Neuron (in vitro differentiated cells): ENCODE data around the gene SPECC1.
"Not testable (repeated sequence)": the region's sequence is repeated elsewhere in the genome, so short reads cannot be mapped to it uniquely, and the experiment has no call there.

Experiments
- H2AFZ ChIP-seq: one replicate; pipeline ENCODE4 v1.6.1; 2013; ENCODE audit warnings: low read depth, mild to moderate bottlenecking, inconsistent platforms, low read length, moderate library complexity
- H3K27me3 ChIP-seq: one replicate; pipeline ENCODE4 v1.6.1; 2013; ENCODE audit warnings: low read length; ENCODE audit not compliant: insufficient read depth
- H3K36me3 ChIP-seq: one replicate; pipeline ENCODE4 v1.6.1; 2013; ENCODE audit warnings: low read length; ENCODE audit not compliant: insufficient read depth
- H3K4me1 ChIP-seq: one replicate; pipeline ENCODE4 v1.6.1; 2013; ENCODE audit warnings: low read length; ENCODE audit not compliant: insufficient read depth
- H3K4me3 ChIP-seq: 2 replicates; pipeline ENCODE4 v1.5.1; 2013; ENCODE audit warnings: mild to moderate bottlenecking, low read length, moderate library complexity
- H3K9me3 ChIP-seq: one replicate; pipeline ENCODE4 v1.6.1; 2013; ENCODE audit warnings: low read length

SPECC1 gene

GRCh38 chr17:20257798-20258197, 248.6 kb downstream of the SPECC1 start:
- Histone ChIP-seq H3K9me3 (peaks cover 10% of the 10 kb centered on the region), H3K4me1 (peaks cover 12% of the 10 kb centered on the region), H3K36me3 (peaks cover 56% of the 10 kb centered on the region), H3K27me3 (no peaks in the 10 kb centered on the region), H2AFZ (no peak overlapping the region), H3K4me3 (no peak overlapping the region)

- no peak overlapping the region for H2AFZ ChIP-seq
- H3K27me3 ChIP-seq, result no peaks in the 10 kb centered on the region
- peaks cover 44% of the 10 kb centered on the region for H3K36me3 ChIP-seq
- H3K4me3 ChIP-seq, result no peak overlapping the region
- peaks cover 22% of the 10 kb centered on the region for H3K4me1 ChIP-seq
- peaks cover 10% of the 10 kb centered on the region for H3K9me3 ChIP-seq
Measured at GRCh38 chr17:20259668-20260067, 250.5 kb downstream of the SPECC1 start.

- no peak overlapping the region for H3K4me3 ChIP-seq
- peaks cover 40% of the 10 kb centered on the region for H3K36me3 ChIP-seq
- H3K9me3 ChIP-seq, result peaks cover 10% of the 10 kb centered on the region
- no peak overlapping the region for H2AFZ ChIP-seq
- peaks cover 22% of the 10 kb centered on the region for H3K4me1 ChIP-seq
- no peaks in the 10 kb centered on the region for H3K27me3 ChIP-seq
Measured at GRCh38 chr17:20260268-20260667, 251.1 kb downstream of the SPECC1 start.

GRCh38 chr17:20262226-20263114, 253.3 kb downstream of the SPECC1 start:
- Histone ChIP-seq H3K4me1 (peaks cover 22% of the 10 kb centered on the region), H3K4me3 (peak overlapping the region; percentile 2), H2AFZ (peak overlapping the region; percentile 22), H3K27me3 (no peaks in the 10 kb centered on the region), H3K9me3 (peaks cover 8% of the 10 kb centered on the region), H3K36me3 (peaks cover 25% of the 10 kb centered on the region)

GRCh38 chr17:20263115-20263433, 253.9 kb downstream of the SPECC1 start:
- Histone ChIP-seq H3K36me3 (peaks cover 19% of the 10 kb centered on the region), H3K4me3 (peak overlapping the region; percentile 2), H3K4me1 (peaks cover 22% of the 10 kb centered on the region), H2AFZ (peak overlapping the region; percentile 22)
- not testable (repeated sequence) for H3K9me3 ChIP-seq, H3K27me3 ChIP-seq

- H3K27me3 ChIP-seq, result no peaks in the 10 kb centered on the region
- no peak overlapping the region for H2AFZ ChIP-seq
- H3K9me3 ChIP-seq, result no peaks in the 10 kb centered on the region
- H3K4me3 ChIP-seq, result no peak overlapping the region
- peaks cover 13% of the 10 kb centered on the region for H3K36me3 ChIP-seq
- peaks cover 22% of the 10 kb centered on the region for H3K4me1 ChIP-seq
Measured at GRCh38 chr17:20263595-20263994, 254.4 kb downstream of the SPECC1 start.

GRCh38 chr17:20264996-20265395, 255.8 kb downstream of the SPECC1 start:
- Histone ChIP-seq H3K36me3 (peaks cover 10% of the 10 kb centered on the region), H2AFZ (no peak overlapping the region), H3K9me3 (no peaks in the 10 kb centered on the region), H3K27me3 (no peaks in the 10 kb centered on the region), H3K4me1 (peaks cover 22% of the 10 kb centered on the region), H3K4me3 (no peak overlapping the region)

GRCh38 chr17:20266806-20267458, 257.8 kb downstream of the SPECC1 start:
- Histone ChIP-seq H3K4me3 (no peak overlapping the region), H3K36me3 (no peaks in the 10 kb centered on the region), H3K9me3 (no peaks in the 10 kb centered on the region), H2AFZ (no peak overlapping the region), H3K4me1 (peaks cover 18% of the 10 kb centered on the region), H3K27me3 (no peaks in the 10 kb centered on the region)

GRCh38 chr17:20267459-20267842, 258.3 kb downstream of the SPECC1 start:
- H3K9me3 ChIP-seq, result no peaks in the 10 kb centered on the region
- no peaks in the 10 kb centered on the region for H3K36me3 ChIP-seq
- H2AFZ ChIP-seq, result no peak overlapping the region
- H3K27me3 ChIP-seq, result no peaks in the 10 kb centered on the region
- no peak overlapping the region for H3K4me3 ChIP-seq
- H3K4me1 ChIP-seq, result peaks cover 13% of the 10 kb centered on the region

- H3K4me1 ChIP-seq, result no peaks in the 10 kb centered on the region
- H2AFZ ChIP-seq, result no peak overlapping the region
- no peaks in the 10 kb centered on the region for H3K36me3 ChIP-seq
- peaks cover 2% of the 10 kb centered on the region for H3K9me3 ChIP-seq
- H3K27me3 ChIP-seq, result no peaks in the 10 kb centered on the region
- H3K4me3 ChIP-seq, result no peak overlapping the region
Measured at GRCh38 chr17:20270369-20270768, 261.2 kb downstream of the SPECC1 start.

- Histone ChIP-seq H3K4me3 (no peak overlapping the region), H3K9me3 (peaks cover 2% of the 10 kb centered on the region), H2AFZ (no peak overlapping the region), H3K4me1 (no peaks in the 10 kb centered on the region), H3K27me3 (no peaks in the 10 kb centered on the region), H3K36me3 (no peaks in the 10 kb centered on the region)
Measured at GRCh38 chr17:20271011-20271610, 262.0 kb downstream of the SPECC1 start.

- H2AFZ ChIP-seq, result no peak overlapping the region
- no peaks in the 10 kb centered on the region for H3K27me3 ChIP-seq
- H3K9me3 ChIP-seq, result peaks cover 2% of the 10 kb centered on the region
- H3K36me3 ChIP-seq, result no peaks in the 10 kb centered on the region
- H3K4me3 ChIP-seq, result no peak overlapping the region
- no peaks in the 10 kb centered on the region for H3K4me1 ChIP-seq
Measured at GRCh38 chr17:20273741-20274500, 264.8 kb downstream of the SPECC1 start.

- Histone ChIP-seq H3K4me3 (no peak overlapping the region), H3K36me3 (no peaks in the 10 kb centered on the region), H2AFZ (no peak overlapping the region), H3K27me3 (no peaks in the 10 kb centered on the region), H3K4me1 (no peaks in the 10 kb centered on the region), H3K9me3 (peaks cover 2% of the 10 kb centered on the region)
Measured at GRCh38 chr17:20275653-20276052, 266.5 kb downstream of the SPECC1 start.
